Peyer's patch (tissue), 4 donors: Measurements from ENCODE around the gene TPRN. TPM values are rescaled to one million over a fixed set of nuclear protein-coding genes. Genes with fewer than 3 reads are reported as not detected.

ENCODE experiments used
- DNase-seq, 3 donors: peaks; one replicate each; pipeline ENCODE4 v3.0.0-alpha.2; 2017 to 2019
- H3K27ac ChIP-seq, 4 donors: fragments of 200-600 bp; sonication (generic); one replicate each; pipeline ENCODE4 v1.5.1; 2016 to 2019
- H3K27me3 ChIP-seq, 2 donors: fragments of 200-600 bp; sonication (generic); one replicate each; pipeline ENCODE4 v1.5.1; 2019
- H3K36me3 ChIP-seq, 3 donors: fragments of 200-600 bp; sonication (generic); one replicate each; pipeline ENCODE4 v1.5.1; 2016 to 2019
- H3K4me1 ChIP-seq, 4 donors: fragments of 200-600 bp; sonication (generic); one replicate each; pipeline ENCODE4 v1.5.1; 2016 to 2019
- H3K4me3 ChIP-seq, 4 donors: fragments of 200-600 bp; sonication (generic); 1 replicate in 3 of 4; 2 replicates in 1 of 4; pipeline ENCODE4 v1.5.1; 2016 to 2019; ENCODE audit warnings: mild to moderate bottlenecking in 1 of 4
- H3K9me3 ChIP-seq, 4 donors: fragments of 200-600 bp; sonication (generic); one replicate each; pipeline ENCODE4 v1.5.1; 2016 to 2019; ENCODE audit warnings: mild to moderate bottlenecking in 1 of 4
- CTCF ChIP-seq, 6 experiments: fragments of 450-650 bp in 4 of 6; fragments of 200-600 bp in 2 of 6; sonication (generic) in 1 of 6; IDR thresholded peaks; one replicate each; pipeline ENCODE4 v1.5.1; 2017 to 2019; ENCODE audit warnings: antibody characterized with exemption in 6 of 6, mild to moderate bottlenecking in 3 of 6, moderate library complexity in 1 of 6
- POLR2A ChIP-seq, 2 donors: fragments of 450-650 bp; IDR thresholded peaks; one replicate each; pipeline ENCODE4 v1.5.1; 2017; ENCODE audit warnings: antibody characterized with exemption in 2 of 2, mild to moderate bottlenecking in 2 of 2, moderate library complexity in 2 of 2
- total RNA-seq, 4 donors: library from RNA; depleted of rRNA; stranded (reverse); fragments of >200 nt; gene quantifications; one replicate each; pipeline ENCODE4 v1.1.0, GENCODE V29; 2016

The TPRN gene
- total RNA-seq, 4 donors from 2014 or later, result 28.1 to 167 (median 130) TPM

- no peak overlapping the region for H3K27ac ChIP-seq
- no peak for DNase-seq
- H3K36me3 ChIP-seq, result peaks cover 0 to 23% (median 0%) of the 10 kb centered on the region in 3 donors
- H3K9me3 ChIP-seq, result no peaks in the 10 kb centered on the region
- H3K27me3 ChIP-seq, result peaks cover 0 to 13% of the 10 kb centered on the region in 2 donors
- no peak overlapping the region for H3K4me3 ChIP-seq
- TF ChIP-seq CTCF (IDR thresholded peaks at IDR 0.05) (peak in 1 of 6 experiments; percentile 17), POLR2A (IDR thresholded peaks at IDR 0.05) (no peak)
- peaks cover 0 to 16% (median under 1%) of the 10 kb centered on the region in 4 donors for H3K4me1 ChIP-seq
Measured at GRCh38 chr9:137174722-137175293, 25.7 kb downstream of the TPRN start.

- DNase-seq, result no peak
- peaks cover 0 to 21% of the 10 kb centered on the region in 2 donors for H3K27me3 ChIP-seq
- TF ChIP-seq POLR2A (IDR thresholded peaks at IDR 0.05) (no peak), CTCF (IDR thresholded peaks at IDR 0.05) (no peak)
- peaks cover 0 to 15% (median 0%) of the 10 kb centered on the region in 3 donors for H3K36me3 ChIP-seq
- no peak overlapping the region for H3K4me3 ChIP-seq
- H3K4me1 ChIP-seq, result peaks cover 0 to 23% (median 7%) of the 10 kb centered on the region in 4 donors
- no peaks in the 10 kb centered on the region for H3K9me3 ChIP-seq
- H3K27ac ChIP-seq, result peak overlapping the region in 2 of 4 donors; percentile 9 to 49
Measured at GRCh38 chr9:137173796-137174664, 26.5 kb downstream of the TPRN start.

- TF ChIP-seq CTCF (IDR thresholded peaks at IDR 0.05), result no peak
- no peak for TF ChIP-seq POLR2A (IDR thresholded peaks at IDR 0.05)
- H3K27ac ChIP-seq, result peak overlapping the region in 2 of 4 donors; percentile 9 to 49
- H3K36me3 ChIP-seq, result peaks cover 0 to 6% (median 0%) of the 10 kb centered on the region in 3 donors
- H3K4me3 ChIP-seq, result no peak overlapping the region
- peaks cover 2 to 32% (median 13%) of the 10 kb centered on the region in 4 donors for H3K4me1 ChIP-seq
- H3K27me3 ChIP-seq, result peaks cover 0 to 28% of the 10 kb centered on the region in 2 donors
- DNase-seq, result peak in 1 of 3 donors; percentile 63
- peaks cover 0 to 3% (median 0%) of the 10 kb centered on the region in 4 donors for H3K9me3 ChIP-seq
Measured at GRCh38 chr9:137172901-137173795, 27.4 kb downstream of the TPRN start.

- H3K9me3 ChIP-seq, result peaks cover 0 to 3% (median 0%) of the 10 kb centered on the region in 4 donors
- H3K4me3 ChIP-seq, result no peak overlapping the region
- no peak for DNase-seq
- no peak for TF ChIP-seq POLR2A (IDR thresholded peaks at IDR 0.05)
- TF ChIP-seq CTCF (IDR thresholded peaks at IDR 0.05), result no peak
- H3K4me1 ChIP-seq, result peaks cover 6 to 44% (median 18%) of the 10 kb centered on the region in 4 donors
- H3K36me3 ChIP-seq, result no peaks in the 10 kb centered on the region
- H3K27me3 ChIP-seq, result peaks cover 0 to 47% of the 10 kb centered on the region in 2 donors
- peak overlapping the region in 1 of 4 donors; percentile 49 for H3K27ac ChIP-seq
Measured at GRCh38 chr9:137171149-137171900, 29.2 kb downstream of the TPRN start.
